GM04503 (cell line): ENCODE data around the gene DHRS7B.
"Not testable (repeated sequence)": the region's sequence is repeated elsewhere in the genome, so short reads cannot be mapped to it uniquely, and the experiment has no call there.

Experiments
- DNase-seq: peaks from one replicate; pipeline ENCODE4 v3.0.0-alpha.2; 2012; ENCODE audit warnings: low read depth

The DHRS7B gene, protein sequence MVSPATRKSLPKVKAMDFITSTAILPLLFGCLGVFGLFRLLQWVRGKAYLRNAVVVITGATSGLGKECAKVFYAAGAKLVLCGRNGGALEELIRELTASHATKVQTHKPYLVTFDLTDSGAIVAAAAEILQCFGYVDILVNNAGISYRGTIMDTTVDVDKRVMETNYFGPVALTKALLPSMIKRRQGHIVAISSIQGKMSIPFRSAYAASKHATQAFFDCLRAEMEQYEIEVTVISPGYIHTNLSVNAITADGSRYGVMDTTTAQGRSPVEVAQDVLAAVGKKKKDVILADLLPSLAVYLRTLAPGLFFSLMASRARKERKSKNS

GRCh38 chr17:21126645-21127508 lies at the start of gene DHRS7B:
Gene DHRS7B (plus strand): TSS chr17:21126964. CDS start chr17:21126972, 8 bp downstream.
- peak; percentile 46 for DNase-seq

DNA sequence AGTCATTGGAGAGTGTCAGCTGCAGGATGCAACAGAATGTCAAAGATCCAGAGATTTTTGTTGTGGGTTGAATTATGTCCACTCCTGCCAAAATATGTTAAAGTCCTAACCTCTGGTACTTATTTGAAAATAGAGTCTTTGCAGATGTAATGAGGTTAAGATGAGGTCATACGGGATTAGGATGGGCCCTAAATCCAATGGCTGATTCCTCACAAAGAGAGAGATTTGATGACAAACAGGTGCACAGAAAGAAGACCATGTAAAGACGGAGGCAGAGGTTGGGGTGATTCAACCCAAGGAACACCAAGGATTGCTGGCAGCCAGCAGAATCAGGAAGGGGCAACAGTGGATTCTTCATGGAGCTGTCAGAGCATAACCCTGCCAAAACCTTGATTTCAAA lies 49.5 kb upstream of the DHRS7B start:
- no peak for DNase-seq

- no peak for DNase-seq
Observed at GRCh38 chr17:21078016-21078780, 48.6 kb upstream of the DHRS7B start.

DNA sequence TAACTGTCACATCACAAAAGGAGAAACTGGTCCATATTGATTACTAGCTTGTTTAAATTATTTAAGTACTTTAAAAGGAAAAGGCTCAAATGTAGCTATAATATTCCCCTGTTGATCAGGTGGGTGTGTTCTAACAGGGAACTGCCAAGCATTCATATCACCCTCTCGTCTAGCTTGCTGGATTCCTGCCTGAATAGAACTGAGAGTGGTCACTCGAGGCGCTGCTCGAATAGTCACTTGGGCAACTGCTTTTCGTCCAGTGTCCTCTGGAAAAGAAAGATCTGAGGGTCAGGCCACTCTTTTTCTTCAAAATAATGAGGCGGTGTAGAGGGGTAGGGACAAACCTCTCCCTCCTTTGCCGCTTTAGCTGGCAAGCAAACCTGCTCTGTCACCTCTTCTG lies 47.6 kb upstream of the DHRS7B start:
- DNase-seq: no peak

DNA sequence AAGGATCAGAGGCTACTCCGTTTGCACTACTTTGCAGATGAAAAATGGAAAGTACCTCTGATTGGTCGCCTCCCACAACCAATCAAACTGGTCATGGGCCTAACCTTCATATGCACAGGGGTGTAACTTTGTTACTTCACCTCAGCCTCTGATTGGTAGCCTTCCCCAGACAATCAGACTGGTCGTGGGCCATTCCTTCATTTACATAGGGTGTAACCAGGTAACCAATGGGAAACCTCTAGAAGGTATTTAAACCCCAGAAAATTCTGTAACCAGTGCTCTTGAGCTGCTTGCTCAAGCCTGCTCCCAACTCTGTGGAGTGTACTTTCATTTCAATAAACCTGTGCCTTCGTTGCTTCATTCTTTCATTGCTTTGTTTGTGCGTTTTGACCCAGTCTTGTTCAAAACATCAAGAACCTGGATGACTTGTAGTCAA lies 44.7 kb upstream of the DHRS7B start:
- no peak for DNase-seq

- DNase-seq: not testable (repeated sequence)
Observed at GRCh38 chr17:21085280-21085679, 41.5 kb upstream of the DHRS7B start.

DNA sequence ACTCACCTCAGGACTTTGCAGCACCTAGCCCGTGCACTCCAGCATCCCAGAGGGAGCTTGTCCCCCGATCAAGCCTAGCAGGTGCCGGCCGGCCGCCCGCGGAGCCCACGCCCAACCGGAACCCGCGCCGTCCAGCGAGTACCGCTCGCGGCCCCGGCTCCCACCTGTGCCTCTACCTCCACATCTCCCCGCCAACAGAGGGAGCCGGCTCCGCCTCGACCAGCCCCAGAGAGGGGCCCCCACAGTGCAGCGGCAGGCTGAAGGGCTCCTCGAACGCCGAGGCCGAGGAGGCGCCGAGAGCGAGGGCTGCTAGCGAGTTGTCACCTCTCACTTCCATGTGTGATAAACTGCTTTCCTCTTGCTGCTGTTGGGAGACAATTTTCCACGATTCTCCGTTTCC lies 41.1 kb upstream of the DHRS7B start:
- no peak for DNase-seq

- DNase-seq: peak; percentile 49
Observed at GRCh38 chr17:21089145-21089544, 37.6 kb upstream of the DHRS7B start.

- DNase-seq: no peak
Observed at GRCh38 chr17:21089933-21090901, 36.5 kb upstream of the DHRS7B start.

- DNase-seq: no peak
Observed at GRCh38 chr17:21090902-21091618, 35.7 kb upstream of the DHRS7B start.

DNA sequence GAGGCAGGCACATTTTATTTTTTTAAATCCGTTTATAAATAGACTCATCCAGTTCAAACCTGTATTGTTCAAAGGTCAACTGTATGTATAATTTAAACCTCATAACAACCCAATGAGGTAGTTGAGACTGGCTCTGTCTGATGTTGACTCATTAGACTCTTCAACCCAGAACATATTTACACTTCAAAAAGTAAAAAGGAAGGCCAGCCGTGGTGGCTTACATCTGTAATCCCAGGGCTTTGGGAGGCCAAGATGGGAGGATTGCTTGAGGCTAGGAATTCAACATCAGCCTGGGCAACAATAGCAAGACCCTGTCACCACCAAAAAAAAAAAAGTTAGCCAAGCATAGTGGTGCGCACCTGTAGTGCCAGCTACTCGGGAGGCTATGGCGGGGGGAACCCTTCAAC lies 32.5 kb upstream of the DHRS7B start:
- DNase-seq: no peak

GRCh38 chr17:21095735-21096134 lies 31.0 kb upstream of the DHRS7B start:
- no peak for DNase-seq

- no peak for DNase-seq
Observed at GRCh38 chr17:21096874-21097273, 29.9 kb upstream of the DHRS7B start.

DNA sequence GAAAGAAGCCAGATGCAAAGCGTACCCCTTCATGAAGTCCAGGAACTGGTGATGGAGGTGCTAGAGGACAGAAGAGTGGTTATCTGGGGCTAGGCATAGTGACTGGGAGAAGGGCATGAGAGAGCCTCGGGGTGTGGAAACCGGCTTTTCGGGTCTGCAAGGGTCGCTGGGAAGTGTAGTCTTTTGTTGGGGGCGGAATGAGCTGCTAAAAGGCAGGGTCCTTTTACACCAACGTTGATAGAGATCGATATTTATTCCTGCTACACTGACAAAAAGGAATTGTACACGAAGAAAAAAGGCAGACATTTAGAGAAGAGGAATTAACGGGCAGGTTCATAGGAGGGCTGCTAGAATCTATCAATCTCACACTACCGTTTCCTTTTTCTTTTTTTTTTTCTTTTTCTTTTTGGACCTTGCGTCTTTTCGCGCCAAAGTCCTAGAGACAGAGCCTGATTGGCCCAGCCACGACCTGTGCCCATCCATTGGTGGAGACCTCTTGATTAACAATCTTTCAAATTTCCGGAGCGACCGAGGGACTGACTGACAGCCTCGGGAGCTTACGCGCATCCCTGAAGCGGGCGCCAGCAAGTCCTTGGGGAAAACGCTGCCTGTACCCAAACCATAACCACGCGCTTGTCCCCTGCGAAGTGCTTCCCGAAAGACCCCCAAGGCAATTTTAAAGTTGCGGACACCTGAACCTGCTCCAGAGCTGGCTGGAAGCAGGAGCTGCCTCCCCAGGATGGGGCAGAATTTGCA lies 27.7 kb upstream of the DHRS7B start:
- no peak for DNase-seq

DNA sequence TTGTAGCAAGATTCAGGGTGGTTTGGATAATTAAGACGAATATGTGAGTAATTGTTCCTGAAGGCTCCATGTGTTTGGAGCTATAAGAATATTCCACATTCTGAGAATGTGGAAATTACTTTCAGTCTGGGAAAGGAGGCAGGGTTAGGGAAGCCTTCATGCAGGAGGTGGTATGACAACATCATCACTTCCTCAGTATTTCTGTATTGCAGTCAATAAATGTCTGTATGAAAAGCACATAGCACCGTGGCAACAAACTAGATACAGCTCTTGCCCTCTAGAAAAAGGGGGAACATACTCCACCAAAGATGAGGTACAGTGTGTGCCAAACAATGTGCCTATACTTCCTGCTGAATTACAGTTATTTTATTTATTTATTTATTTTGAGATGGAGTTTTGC lies 26.1 kb upstream of the DHRS7B start:
- DNase-seq: no peak

DNA sequence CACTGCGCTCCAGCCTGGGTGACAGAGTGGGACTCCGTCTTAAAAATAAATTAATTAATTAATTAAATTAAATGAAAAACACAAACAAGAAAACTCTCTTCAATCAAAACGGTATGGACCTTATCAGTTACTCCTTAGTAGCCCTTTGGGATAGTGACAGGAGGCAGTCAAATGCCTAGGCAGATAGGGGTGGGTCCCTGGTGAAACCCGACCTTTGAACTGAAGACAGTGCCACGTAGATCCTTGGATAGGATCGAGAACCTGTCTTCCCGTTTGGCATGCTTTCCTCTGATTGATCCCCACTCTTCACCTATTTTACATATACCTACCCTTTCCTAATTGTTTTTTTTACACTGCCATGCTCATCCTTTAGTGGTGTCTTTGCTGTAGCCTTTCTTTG lies 22.2 kb upstream of the DHRS7B start:
- DNase-seq: no peak

- DNase-seq: no peak
Observed at GRCh38 chr17:21105064-21105894, 21.5 kb upstream of the DHRS7B start.

DNA sequence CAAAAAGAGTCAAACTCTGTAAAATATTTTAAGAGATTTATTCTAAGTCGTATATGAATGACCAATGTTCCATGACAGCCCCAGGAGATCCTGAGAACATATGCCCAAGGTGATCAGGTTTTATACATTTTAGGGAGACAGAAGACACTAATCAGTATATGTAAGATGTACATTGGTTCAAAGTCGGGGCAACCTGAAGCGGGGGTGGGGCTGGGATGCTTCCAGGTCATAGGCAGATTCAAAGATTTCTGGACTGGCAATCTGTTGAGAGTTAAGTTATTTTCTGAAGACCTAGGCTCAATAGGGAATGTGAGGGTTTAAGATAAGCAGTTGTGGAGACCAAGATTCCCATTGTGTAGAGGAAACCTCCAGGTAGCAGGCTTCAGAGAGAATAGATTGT lies 20.4 kb upstream of the DHRS7B start:
- no peak for DNase-seq

- DNase-seq: not testable (repeated sequence)
Observed at GRCh38 chr17:21107067-21107650, 19.6 kb upstream of the DHRS7B start.
